C4-2B (cell line): ENCODE results near the gene NMS.

Experiments used
- ZFX ChIP-seq: fragments of 450-650 bp; IDR thresholded peaks from 2 replicates; pipeline ENCODE4 v1.6.1; 2017
- TF ChIP-seq, protein P1 (sequence below): fragments of 450-650 bp; conservative IDR thresholded peaks from 2 replicates; pipeline ENCODE4 v1.5.1; 2017; ENCODE audit warnings: mild to moderate bottlenecking

DNA sequence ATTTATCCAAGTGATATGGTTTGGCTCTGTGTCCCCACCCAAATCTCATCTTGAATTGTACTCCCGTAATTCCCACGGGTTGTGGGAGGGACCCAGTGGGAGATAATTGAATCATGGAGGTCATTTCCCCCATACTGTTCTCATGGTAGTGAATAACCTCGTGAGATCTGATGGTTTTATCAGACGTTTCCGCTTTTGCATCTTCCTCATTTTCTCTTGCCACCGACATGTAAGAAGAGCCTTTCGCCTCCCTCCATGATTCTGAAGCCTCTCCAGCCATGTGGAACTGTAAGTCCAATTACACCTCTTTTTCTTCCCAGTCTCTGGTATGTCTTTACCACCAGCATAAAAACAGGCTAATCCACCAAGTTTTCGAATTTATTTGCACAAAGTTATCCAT is 32.5 kb upstream of the NMS start:
- TF ChIP-seq, protein P1, sequence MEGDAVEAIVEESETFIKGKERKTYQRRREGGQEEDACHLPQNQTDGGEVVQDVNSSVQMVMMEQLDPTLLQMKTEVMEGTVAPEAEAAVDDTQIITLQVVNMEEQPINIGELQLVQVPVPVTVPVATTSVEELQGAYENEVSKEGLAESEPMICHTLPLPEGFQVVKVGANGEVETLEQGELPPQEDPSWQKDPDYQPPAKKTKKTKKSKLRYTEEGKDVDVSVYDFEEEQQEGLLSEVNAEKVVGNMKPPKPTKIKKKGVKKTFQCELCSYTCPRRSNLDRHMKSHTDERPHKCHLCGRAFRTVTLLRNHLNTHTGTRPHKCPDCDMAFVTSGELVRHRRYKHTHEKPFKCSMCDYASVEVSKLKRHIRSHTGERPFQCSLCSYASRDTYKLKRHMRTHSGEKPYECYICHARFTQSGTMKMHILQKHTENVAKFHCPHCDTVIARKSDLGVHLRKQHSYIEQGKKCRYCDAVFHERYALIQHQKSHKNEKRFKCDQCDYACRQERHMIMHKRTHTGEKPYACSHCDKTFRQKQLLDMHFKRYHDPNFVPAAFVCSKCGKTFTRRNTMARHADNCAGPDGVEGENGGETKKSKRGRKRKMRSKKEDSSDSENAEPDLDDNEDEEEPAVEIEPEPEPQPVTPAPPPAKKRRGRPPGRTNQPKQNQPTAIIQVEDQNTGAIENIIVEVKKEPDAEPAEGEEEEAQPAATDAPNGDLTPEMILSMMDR = no peak
- TF ChIP-seq ZFX = no peak
